Measurements from ENCODE around the gene TERT. TPM values are rescaled to one million over a fixed set of nuclear protein-coding genes. Genes with fewer than 3 reads are reported as not detected.
"Not testable (repeated sequence)": the region's sequence is repeated elsewhere in the genome, so short reads cannot be mapped to it uniquely, and the experiment has no call there.

Gene TERT
- total and polyA plus RNA-seq, 12 donors = not detected

DNA sequence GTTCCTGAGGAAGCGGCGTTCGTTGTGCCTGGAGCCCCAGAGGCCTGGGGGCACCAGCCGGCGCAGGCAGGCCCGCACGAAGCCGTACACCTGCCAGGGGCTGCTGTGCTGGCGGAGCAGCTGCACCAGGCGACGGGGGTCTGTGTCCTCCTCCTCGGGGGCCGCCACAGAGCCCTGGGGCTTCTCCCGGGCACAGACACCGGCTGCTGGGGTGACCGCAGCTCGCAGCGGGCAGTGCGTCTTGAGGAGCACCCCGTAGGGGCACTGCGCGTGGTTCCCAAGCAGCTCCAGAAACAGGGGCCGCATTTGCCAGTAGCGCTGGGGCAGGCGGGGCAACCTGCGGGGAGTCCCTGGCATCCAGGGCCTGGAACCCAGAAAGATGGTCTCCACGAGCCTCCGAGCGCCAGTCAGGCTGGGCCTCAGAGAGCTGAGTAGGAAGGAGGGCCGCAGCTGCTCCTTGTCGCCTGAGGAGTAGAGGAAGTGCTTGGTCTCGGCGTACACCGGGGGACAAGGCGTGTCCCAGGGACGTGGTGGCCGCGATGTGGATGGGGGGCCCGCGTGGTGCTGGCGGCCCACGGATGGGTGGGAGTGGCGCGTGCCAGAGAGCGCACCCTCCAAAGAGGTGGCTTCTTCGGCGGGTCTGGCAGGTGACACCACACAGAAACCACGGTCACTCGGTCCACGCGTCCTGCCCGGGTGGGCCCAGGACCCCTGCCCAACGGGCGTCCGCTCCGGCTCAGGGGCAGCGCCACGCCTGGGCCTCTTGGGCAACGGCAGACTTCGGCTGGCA is 1.3 kb downstream of the TERT start:
- intact Hi-C loops (cut with DNase I) = no loop called here
- H3K4me1 ChIP-seq = peaks cover 0 to 6% (median 0%) of the 10 kb centered on the region in 9 donors
- no peak for DNase-seq
- no peaks in the 10 kb centered on the region for H3K36me3 ChIP-seq
- ATAC-seq = peak in 1 of 8 donors; percentile 39
- peaks cover 0 to 1% (median 0%) of the 10 kb centered on the region in 11 donors for H3K9me3 ChIP-seq
- H3K4me3 ChIP-seq = no peak overlapping the region
- no peak overlapping the region for H3K27ac ChIP-seq
- H3K27me3 ChIP-seq = peaks cover 0 to 68% (median 51%) of the 10 kb centered on the region in 7 donors
- WGBS, 2 donors = 91 to 92% methylated on average over 59 to 60 of the region's 60 CpGs
- TF ChIP-seq, protein P1, sequence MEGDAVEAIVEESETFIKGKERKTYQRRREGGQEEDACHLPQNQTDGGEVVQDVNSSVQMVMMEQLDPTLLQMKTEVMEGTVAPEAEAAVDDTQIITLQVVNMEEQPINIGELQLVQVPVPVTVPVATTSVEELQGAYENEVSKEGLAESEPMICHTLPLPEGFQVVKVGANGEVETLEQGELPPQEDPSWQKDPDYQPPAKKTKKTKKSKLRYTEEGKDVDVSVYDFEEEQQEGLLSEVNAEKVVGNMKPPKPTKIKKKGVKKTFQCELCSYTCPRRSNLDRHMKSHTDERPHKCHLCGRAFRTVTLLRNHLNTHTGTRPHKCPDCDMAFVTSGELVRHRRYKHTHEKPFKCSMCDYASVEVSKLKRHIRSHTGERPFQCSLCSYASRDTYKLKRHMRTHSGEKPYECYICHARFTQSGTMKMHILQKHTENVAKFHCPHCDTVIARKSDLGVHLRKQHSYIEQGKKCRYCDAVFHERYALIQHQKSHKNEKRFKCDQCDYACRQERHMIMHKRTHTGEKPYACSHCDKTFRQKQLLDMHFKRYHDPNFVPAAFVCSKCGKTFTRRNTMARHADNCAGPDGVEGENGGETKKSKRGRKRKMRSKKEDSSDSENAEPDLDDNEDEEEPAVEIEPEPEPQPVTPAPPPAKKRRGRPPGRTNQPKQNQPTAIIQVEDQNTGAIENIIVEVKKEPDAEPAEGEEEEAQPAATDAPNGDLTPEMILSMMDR (IDR thresholded peaks at IDR 0.05) = no peak

DNA sequence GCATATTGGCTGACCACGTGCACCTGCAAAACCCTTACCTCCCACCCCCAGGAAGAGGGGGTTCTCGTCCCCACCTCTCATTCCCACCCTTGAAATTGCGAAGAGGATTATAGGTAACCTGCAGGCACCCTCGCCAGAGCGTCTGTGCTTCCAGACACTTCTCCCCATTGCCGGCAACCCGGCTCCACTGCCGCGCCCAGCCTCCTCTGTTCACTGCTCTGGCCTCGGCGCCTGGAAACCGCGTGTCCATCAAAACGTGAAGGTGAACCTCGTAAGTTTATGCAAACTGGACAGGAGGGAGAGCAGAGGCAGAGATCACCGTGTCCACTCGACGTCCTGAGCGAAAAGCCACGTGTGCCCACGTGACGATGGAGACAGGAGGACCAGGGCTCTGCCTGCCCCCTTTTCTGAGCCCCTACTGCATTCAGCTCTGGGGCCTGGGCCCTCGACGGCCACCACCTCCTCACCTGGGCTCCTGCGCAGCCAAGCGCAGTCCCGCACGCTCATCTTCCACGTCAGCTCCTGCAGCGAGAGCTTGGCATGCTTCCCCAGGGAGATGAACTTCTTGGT is 1.9 kb downstream of the TERT start:
- no peak for DNase-seq
- H3K4me1 ChIP-seq = peaks cover 0 to 6% (median 0%) of the 10 kb centered on the region in 9 donors
- peaks cover 0 to 64% (median 51%) of the 10 kb centered on the region in 7 donors for H3K27me3 ChIP-seq
- TF ChIP-seq, protein P1 (IDR thresholded peaks at IDR 0.05) = no peak
- intact Hi-C loops (cut with DNase I) = no loop called here
- ATAC-seq = no peak
- H3K9me3 ChIP-seq = peaks cover 0 to 8% (median 0%) of the 10 kb centered on the region in 11 donors
- no peak overlapping the region for H3K27ac ChIP-seq
- H3K4me3 ChIP-seq = no peak overlapping the region
- H3K36me3 ChIP-seq = no peaks in the 10 kb centered on the region
- WGBS, 2 donors = 84 to 91% methylated on average over 30 of the region's 30 CpGs

- H3K9me3 ChIP-seq = peaks cover 0 to 11% (median 0%) of the 10 kb centered on the region in 11 donors
- TF ChIP-seq, protein P1 (IDR thresholded peaks at IDR 0.05) = no peak
- H3K36me3 ChIP-seq = no peaks in the 10 kb centered on the region
- peaks cover 0 to 56% (median 51%) of the 10 kb centered on the region in 7 donors for H3K27me3 ChIP-seq
- H3K27ac ChIP-seq = no peak overlapping the region
- 66 to 73% methylated on average over 6 of the region's 6 CpGs for WGBS, 2 donors
- no peak overlapping the region for H3K4me3 ChIP-seq
- ATAC-seq = no peak
- intact Hi-C loops (cut with DNase I) = no loop called here
- H3K4me1 ChIP-seq = peaks cover 0 to 6% (median 0%) of the 10 kb centered on the region in 9 donors
- DNase-seq = no peak
Observed at GRCh38 chr5:1292139-1292538, 2.7 kb downstream of the TERT start.

DNA sequence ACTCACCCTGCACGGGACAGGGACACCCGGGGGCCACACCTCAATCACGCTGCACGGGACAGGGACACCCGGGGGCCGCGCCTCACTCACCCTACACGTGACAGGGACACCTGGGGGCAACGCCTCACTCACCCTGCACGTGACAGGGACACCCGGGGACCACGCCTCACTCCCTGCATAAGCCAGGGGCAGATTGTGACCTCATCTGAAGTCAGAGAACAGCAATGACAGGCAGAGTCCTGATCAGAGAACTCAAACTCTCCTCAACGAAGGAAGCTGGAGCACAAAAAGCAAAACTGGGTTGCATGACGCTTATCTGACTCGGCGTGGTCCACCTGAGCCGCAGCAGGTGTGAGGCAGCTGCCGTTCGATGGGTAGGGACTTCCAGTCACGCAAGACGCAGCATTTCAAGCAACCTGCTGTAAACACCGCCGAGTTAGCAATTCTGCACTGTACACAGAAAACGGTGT is 3.2 kb downstream of the TERT start:
- DNase-seq (no peak), ATAC-seq (no peak)
- intact Hi-C loops (cut with DNase I) = no loop called here
- WGBS, 2 donors = 83 to 84% methylated on average over 24 of the region's 24 CpGs
- H3K4me3 ChIP-seq = no peak overlapping the region
- no peak overlapping the region for H3K27ac ChIP-seq
- H3K4me1 ChIP-seq = peaks cover 0 to 6% (median 0%) of the 10 kb centered on the region in 9 donors
- H3K9me3 ChIP-seq = peaks cover 0 to 11% (median 0%) of the 10 kb centered on the region in 11 donors
- H3K36me3 ChIP-seq = no peaks in the 10 kb centered on the region
- TF ChIP-seq, protein P1 (IDR thresholded peaks at IDR 0.05) = no peak
- peaks cover 0 to 52% (median 51%) of the 10 kb centered on the region in 7 donors for H3K27me3 ChIP-seq

- H3K36me3 ChIP-seq; ATAC-seq; DNase-seq; H3K27ac ChIP-seq; intact Hi-C loops (cut with DNase I); H3K4me3 ChIP-seq; H3K4me1 ChIP-seq: not testable (repeated sequence)
- Histone ChIP-seq H3K27me3 (peaks cover 0 to 45% (median 44%) of the 10 kb centered on the region in 7 donors), H3K9me3 (peaks cover 0 to 11% (median 0%) of the 10 kb centered on the region in 11 donors)
- WGBS, 2 donors = 80 to 85% methylated on average over 24 of the region's 24 CpGs
Observed at GRCh38 chr5:1290956-1291355, 3.9 kb downstream of the TERT start.

- H3K4me1 ChIP-seq; DNase-seq; intact Hi-C loops (cut with DNase I); H3K36me3 ChIP-seq; H3K27ac ChIP-seq; H3K4me3 ChIP-seq; ATAC-seq: not testable (repeated sequence)
- 87% methylated on average over 13 to 16 of the region's 32 CpGs for WGBS, 2 donors
- H3K27me3 ChIP-seq = peaks cover 0 to 31% (median 30%) of the 10 kb centered on the region in 7 donors
- H3K9me3 ChIP-seq = peaks cover 0 to 11% (median 0%) of the 10 kb centered on the region in 11 donors
Observed at GRCh38 chr5:1289559-1289958, 5.3 kb downstream of the TERT start.

All from heart right ventricle (tissue), 16 donors.